NCI-H2107 (cell line): ENCODE results near the gene FKBP5.
"Not testable (repeated sequence)": the region's sequence is repeated elsewhere in the genome, so short reads cannot be mapped to it uniquely, and the experiment has no call there.

Experiments used
- DNase-seq: peaks from one replicate; lab custom pipeline; 2025; lab: John Stamatoyannopoulos, UW

FKBP5 gene

DNA sequence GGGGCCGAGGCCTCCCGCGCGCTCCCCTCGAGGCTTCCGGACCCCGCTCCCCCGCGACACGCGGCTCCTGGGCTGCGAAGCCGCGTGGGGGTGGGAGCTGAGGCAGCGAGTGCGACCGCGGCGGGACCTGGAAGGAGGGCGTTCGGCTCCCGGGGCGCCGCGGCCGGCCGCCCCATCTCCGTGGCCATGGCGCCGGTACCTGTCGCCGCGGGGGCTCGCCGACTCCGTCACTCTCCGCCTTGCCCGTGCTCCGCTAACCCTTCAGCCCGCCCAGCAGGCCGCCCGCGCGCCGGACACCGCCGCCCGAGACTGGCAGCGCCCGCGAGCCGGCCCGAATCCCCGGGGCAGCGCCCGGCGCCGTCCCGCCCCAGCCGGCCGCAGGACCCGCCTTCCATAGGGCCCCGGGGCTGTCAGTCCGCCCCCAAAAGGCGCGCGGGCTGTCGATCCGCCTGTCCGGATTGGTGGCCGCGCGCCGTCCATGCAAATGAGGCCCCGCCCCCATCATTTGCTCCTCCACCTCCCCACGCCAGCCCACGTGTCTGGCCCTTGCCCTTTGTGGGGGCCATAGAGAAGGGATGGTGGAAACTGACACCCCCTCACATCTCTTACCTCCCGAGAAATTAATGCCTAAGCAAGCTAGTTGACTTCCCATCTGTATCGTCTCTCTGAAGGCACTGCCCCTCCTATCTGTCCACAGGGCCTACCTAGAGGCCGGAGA lies at the start of gene FKBP5:
Gene FKBP5 (minus strand): TSS at position 311 of the 718 bp plus-strand sequence. CDS start 46,091 bp downstream, outside the sequence.
- DNase-seq: no peak

DNA sequence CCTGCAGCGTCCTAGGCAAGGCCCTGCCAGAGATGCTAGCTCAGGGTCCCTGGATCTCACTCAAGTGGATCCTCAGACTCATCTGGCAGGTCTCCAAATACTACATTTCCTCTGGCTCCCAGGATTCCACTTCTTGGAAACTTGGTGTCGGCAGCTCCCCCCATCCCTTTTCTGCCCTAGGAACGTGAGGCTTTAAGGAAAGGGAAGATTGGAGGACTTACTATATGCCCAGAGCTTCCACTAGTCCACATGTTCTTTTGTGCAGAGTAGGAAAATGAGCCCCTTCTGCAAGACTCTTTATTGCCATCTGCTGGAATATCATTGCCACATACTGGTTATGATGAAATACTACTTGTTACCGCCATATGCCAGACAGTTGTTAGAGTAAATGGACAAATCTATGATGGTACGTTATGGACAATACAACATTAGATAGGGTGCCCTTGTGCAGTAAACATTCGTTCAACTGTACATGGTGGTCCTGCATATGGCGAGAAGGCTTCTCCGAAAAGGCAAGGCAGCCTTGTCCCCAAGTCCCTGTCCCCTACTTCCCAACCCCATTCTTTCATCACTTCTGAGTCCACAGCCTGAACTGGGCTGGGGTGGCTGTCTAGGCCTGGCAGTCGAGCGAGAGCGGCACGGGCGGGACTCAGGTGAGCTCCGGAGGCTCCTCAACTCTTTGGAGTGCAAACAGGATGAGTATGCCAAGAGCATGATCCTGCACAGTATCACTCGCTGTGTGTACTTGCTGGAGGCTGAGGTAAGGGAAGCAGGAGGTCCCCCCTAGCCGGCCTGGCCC lies 48.9 kb upstream of the FKBP5 start:
- DNase-seq: peak; percentile 27

DNA sequence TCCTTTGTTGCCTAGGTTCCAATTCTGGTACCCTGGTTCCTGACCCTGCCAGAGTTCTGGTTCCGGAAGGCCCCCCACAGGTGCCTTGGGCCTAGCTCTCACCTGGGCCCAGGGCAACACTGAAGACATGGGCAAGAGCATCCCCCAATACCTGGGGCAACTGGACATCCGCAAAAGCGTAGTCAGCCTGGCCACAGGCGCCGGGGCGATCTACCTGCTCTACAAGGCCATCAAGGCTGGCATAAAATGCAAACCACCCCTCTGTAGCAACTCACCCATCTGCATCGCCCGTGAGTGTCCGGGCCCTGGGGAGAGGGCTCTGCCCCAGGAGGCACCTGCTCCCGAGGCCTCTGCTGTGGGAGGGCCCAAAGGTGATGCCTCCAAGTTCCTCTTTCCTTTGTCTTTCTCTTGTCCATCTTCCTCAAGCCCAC lies 48.3 kb upstream of the FKBP5 start, which contains the start of gene ARMC12:
Gene ARMC12 (plus strand): TSS at position 51 of the 431 bp plus-strand sequence. CDS start 77 bp downstream, at position 128.
- no peak for DNase-seq

DNA sequence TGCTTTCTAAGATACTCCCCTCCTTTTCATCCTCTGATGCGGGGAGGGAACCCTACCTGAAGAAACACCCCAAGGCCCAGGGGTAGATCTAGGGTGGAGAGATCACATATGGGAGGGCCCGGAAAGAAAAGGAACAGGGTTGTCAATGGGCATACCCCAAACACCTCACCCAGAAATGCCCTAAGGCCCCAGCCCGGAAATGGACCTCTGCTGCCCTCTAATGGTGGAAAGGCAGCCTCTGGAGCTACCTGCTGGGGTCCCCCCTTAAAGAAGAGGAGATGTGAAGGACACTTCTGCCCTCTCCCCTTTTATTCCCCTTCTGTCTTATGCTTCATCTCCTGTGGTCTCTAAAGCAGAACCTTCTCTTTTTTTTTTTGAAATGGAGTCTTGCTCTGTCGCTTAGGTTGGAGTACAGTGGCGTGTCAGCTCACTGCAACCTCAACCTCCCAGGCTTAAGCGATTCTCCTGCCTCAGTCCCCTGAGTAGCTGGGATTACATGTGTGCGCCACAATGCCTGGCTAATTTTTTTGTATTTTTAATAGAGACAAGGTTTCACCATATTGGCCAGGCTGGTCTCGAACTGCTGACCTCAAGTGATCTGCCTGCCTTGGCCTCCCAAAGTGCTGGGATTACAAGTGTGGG lies 47.7 kb upstream of the FKBP5 start:
- no peak for DNase-seq

DNA sequence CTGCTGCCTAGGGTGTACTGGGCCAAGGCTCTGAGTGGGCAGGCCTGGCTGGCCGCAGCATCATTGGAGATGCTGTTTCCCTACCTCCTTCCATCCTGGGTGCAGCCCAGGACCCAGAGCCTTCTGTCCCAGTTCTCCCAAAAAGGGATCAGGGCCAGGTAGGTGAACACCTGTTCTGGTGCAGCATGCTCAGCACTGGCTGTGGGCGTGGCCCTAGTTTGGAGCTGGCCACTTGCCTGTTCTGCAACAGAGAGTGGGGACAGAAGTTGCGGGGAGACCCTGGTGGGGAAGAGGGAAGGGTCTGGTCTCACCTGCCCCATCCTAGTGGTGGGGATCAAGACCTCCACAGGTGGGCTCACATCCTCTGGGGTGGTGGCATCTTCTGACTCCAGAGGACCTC lies 46.7 kb upstream of the FKBP5 start:
- no peak for DNase-seq

DNA sequence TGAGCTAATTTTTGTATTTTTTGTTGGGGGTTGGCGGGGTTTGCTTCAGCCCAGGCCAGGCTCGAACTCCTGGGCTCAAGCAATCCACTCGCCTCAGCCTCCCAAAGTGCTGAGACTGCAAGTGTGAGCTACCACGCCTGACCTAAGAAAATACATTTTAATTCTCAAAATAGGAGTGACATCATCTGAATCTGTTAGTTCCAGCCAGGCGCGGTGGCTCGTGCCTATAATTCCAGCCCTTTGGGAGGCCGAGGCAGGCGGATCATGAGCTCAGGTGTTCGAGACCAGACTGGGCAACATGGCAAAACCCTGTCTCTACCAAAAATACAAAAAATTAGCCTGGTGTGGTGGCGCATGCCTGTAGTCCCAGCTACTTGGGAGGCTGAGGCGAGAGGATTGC lies 45.6 kb upstream of the FKBP5 start:
- not testable (repeated sequence) for DNase-seq

DNA sequence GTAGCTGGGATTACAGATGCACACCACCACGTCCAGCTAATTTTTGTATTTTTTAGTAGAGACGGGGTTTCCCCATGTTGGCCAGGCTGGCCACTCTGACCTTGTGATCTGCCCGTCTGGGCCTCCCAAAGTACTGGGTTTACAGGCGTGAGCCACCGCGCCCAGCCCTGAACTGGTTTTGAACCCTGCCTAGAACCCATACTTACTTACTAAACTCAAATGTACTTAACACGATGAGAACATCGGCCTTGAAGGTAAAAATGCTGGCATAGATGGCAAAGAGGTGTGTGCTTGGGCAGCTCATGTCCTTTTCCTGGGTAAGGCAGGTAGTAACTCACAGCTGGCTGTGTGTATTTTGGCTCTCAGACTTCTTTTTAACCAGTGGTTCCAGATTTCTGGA lies 44.9 kb upstream of the FKBP5 start:
- DNase-seq: no peak

DNA sequence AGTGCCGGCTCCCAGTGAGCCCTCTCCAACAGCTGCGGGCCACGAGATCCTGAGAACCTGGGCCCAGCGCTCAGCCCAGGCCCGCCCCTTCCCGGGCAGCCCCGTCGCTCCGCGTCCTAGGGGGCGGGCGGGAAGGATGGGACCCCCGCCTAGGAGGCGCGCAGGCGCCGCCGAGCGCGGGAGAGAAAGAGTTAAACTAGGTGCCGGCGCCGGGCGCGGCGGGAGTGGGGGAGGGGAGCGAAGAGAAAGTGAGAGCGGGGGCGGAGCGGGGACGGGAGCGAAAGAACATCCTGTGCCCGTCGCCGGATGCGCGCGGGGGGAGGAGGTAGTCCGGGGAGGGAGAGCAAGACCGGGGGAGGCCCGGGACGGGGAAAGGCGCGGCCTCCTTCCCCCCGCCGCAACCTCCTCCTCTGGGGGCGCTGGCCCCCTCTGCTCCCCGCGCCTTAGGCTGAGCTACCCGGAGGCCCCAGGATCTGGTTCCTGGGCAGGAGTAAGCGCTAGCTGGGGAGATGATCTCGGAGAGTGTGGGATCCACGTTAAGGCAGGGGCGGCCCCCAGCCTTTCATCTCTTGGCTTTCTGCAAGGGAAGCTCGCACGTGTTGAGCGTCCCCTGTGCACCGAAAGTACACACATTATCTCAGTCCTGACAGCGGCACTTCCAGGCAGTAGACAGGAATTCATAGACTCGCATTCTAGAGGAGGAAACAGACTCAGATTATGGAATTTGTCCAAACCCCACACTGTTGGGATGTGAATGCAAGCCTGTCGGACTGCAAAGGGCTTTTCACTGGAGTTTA lies 43.2 kb upstream of the FKBP5 start:
- DNase-seq: no peak

DNA sequence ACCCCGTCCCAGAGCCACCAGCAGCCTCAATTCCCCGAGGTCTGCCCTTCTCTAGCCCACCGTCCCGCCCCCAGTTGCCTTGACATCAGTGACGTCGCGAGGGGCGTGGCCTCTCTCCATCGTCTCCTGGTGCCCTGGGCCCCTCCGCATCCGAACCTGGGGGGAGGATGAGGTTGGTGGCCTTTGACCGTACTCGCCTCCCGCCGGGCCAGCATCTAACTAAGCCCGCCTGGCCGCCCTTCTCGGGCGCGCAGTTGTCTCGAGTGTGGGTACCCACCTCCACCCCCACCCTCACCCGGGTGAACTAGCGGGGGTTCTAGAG lies 42.7 kb upstream of the FKBP5 start:
- peak; percentile 19 for DNase-seq

DNA sequence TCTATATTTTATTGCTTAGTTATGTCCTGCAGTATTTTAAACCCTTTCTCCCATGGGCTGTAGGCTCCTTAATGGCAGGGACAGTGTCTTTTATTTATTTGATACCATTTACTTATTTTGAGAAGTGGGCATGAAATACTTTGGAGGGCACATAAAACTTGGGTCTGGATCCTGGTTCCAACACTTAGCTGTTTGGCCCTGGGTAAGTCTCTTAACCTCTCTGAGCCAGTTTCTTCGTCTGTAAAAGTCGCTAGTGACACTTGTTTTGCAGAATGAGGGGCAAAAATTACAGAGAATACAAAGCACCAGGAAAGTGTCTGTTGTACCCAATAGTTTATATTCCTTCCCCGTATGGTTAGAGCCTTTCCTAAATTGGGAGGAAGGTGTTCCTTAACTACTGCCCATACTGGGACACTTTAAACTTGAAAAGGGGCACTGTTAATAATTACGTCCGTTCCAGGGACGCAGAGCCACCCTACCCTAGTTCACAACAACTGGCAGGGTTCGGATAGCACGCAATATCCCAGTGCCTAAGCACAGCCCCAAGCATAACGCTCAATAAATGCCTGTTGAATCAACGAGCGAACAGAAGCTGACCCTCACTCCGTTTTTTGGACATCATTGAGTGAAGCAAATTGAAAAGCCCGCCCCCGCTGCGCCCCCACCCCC lies 42.2 kb upstream of the FKBP5 start:
- no peak for DNase-seq

DNA sequence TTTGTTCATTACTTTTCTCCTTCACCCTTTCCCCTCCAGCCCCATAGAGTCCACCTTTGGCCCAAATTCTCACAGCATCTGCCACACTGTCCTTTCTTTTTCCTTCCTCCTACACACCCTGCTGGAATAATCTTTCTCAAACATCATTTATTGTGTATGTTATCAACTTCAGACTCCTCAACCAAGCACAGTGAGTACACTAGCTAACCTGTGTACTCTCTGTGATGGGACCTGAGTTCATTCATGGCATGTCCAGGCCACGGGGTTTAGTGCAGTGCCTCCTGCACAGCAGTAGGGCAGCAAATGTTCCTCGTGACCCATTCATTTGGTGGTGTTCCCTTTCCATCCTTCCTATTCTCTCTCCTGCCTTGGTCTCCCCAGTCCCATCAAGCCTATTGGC lies 41.0 kb upstream of the FKBP5 start:
- DNase-seq: no peak

DNA sequence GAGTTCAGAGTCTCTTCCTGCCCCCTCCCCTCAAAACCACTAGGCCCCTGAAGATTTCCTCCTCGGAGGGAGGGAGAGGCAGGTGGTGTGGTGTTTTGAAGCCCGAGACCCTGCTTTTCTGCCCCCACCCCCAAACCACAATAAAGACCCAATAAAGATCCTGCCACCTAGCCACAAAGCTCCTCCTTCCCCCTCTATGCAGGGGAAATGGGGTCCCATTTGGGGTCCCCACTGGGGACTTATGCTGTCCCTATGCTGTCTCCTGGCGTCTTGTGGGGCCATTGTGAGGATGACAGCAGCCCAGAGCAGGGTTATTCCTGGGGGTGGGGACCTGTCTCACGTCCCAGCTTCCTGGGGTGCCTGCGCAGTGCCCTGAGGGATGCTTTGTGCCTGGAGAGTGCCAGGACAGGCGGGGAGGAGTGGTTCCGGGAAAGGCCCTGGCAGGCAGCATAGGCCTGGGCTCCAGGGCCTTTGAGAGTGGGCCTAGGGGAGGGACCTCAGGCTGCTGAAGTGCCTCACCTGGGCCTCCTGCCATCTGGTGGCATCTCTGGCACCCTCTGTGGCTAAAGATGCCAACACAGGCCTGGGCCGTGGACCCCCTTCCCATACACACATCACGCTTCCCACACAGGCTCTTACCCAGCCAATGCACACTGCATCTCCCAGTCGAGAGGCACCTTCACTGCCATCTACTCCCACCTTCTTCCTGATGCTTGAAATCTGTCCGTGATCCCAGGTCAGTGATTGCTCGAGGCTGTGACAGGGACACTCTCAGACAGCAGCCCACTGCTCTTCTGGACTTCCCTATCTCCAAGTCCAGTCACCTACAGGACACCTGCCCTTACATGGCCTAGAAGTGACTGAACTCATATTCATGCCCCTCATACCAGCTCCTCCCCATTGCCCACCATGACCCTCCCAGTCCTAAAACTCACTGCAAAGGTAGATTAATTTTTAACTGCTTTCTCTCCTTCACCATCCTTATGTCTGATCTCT lies 40.3 kb upstream of the FKBP5 start:
- DNase-seq: no peak

DNA sequence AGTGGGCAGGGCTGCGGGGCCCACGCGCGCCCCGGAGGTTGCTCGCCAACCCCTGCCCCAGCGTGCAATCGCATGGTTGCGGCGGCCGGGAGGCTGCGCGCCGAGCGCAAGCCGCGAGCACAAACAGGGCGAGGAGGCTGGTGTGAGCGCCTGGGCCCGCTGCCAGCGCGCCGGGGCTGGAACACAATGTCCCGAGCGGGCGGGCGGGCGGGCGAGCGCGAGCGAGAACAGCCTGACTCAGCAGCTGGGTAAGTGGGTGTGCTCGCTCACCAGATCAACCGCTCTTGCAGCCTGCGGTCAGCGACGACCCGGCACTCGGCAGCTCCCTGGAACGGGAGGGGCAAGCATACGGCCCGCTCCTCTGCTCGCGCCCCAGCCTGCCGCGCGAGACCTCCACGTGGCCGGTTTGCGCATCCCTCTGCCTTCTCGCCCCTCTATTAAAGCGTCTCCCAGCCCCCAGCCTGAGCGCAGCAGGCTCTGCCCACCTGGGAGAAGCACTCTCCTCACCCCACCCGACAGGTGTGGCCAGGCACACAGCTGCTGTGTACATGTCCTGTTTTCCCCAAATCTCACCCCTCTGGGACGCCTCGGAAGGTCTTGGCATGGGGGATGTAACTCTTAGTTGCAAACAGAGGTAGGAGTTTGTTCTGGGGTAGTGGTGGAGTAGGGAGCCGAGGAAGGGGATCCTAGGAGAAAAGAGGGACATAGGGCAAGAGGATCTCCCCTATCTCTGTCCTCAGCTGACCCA lies 39.4 kb upstream of the FKBP5 start:
- peak; percentile 35 for DNase-seq

DNA sequence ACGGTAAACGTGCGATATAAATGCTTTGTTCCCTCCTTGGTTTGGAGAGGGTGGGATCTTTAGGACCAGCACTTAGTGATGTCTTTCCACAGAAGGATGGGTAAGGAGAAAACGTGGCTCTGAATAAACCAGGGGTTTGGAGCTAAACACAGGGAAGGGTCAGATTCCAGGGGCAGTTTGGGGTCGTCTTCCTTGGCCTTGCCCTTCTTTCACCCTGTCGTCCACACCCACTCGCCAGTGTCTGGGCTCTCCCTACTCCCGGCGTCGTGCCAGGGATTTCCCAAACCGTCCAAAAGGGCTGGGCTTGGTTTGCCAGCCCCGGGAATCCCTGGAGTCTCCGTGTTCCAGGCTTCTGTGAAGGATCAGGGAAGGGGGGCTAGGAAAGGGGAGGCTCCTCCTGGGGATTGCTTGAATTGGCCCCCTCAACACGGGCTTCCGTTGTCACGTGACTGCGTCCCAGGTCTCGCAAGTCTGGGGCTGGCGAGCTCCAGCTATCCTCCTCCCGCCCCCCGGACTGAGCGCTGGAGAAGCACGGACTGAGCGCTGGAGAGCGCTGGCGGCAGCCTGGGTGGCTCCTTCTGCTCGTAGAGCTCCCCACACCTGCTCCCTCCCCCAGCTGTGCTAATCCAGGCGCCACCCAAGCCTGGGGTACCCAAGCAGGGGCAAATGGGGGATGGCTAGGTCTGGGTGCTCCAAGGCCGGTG lies 38.7 kb upstream of the FKBP5 start:
- DNase-seq: no peak

DNA sequence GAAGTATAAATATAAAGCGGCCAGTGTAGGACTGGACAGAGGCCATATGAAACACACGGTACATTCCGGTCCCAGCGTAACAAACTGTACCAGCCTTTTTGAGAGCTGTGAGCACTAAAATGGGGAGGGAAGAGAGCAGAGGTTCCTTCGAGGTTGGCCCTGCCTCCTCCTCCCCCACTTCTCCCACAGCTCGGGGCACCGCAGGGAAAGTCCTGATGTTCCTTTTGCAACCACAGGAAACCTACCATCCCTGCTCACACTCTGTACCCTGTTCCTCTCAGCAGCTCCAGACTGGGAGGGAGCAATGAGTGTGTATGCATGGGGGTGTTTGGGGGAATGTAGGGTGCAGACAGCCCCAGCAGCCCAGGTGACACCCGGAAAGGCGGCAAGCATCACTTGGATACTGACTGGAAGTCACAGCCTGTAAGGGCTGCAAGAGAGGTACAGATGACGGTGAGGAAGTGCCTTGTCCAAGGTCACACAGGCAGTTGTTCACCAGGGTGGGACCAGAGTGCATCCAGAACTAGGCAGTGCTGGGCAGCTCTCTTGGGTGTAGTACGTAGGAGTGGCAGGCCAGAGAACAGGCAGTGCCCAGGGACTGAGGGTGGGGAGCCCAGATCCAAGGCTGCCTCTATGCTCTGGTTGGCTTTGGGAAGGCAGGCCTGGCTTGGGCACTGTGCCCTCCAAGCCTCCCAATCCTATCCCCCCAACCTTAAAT lies 37.2 kb upstream of the FKBP5 start:
- no peak for DNase-seq

DNA sequence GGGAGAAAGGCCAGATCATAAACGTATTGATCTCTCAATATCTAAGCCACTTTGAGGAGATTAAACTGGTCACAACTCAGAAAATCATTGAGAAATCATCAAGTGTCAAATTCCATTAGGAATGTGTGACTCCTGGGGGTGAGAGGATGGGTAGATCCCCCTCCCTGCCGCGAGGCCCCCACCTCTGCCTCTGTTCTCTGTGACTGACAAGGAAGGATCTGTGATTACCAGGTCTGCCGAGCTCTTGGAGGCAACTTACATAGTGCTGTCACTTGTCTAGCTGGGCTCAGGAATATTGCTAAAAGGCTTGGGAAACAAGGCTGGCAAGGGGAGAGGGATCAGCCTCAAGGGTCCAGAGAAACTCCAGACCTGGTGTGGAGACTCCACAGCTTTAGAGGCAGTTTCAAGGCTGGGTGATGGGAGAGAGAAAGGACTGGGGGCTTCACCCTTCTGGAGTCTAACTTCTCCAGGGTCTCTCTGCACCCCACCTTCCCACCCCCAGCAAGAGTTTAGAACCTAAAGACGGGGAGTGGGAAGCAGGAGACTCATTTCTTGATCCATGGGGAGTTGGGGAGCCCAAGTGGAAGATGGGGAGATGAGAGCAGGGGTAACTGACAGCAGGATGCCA lies 36.5 kb upstream of the FKBP5 start:
- DNase-seq: no peak

DNA sequence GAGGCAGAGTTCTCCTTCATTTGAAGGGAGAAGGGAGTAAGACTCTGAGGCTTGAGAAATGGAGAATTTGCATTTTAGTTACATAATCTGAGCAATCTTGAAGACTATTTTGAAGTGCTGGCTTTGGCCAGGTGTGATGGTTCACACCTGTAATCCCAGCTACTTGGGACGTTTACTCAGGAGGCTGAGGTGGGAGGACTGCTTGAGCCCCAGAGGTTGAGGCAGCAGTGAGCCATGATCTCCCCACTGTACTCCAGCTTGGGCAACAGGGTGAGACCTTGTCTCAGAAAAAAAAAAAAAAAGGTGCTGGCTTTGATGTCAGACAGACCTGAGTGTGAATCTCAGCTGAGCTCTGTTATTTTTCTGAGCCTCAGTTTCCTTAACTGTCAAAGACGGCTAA lies 35.8 kb upstream of the FKBP5 start:
- DNase-seq: no peak

DNA sequence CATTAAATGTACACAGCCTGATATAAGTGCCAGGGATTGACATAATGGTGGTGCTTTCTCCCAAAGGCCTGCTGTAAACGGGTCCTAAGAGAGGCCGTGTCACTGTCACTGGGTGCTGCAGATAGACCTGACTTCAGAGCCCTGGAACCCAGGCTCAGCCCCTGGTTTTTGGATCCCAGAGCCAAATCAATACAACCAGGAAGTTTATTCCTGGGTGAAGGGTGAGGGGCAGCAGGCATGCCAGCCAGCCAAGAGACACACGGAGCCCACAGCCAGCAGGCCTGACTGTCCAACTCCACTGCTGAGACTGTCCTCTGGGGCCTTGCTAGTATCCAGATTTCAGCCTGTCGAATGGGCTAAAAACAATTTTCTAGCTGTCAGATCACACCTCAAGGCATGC lies 35.3 kb upstream of the FKBP5 start:
- no peak for DNase-seq
